CD4-positive, alpha-beta T cell treated with Interleukin-4 for 1 hour (primary cell): ENCODE data around the gene CYBA.
A peak's percentile ranks its signal among the peaks of the same experiment; 100 is the strongest.

ENCODE experiments used
- DNase-seq, 2 donors: peaks; one replicate each; pipeline ENCODE4 v3.0.0-alpha.2; 2020 to 2022

The CYBA gene

GRCh38 chr16:88645455-88645854 lies 5.4 kb downstream of the CYBA start:
- no peak for DNase-seq

GRCh38 chr16:88643644-88643932 lies 7.3 kb downstream of the CYBA start:
- no peak for DNase-seq

DNA sequence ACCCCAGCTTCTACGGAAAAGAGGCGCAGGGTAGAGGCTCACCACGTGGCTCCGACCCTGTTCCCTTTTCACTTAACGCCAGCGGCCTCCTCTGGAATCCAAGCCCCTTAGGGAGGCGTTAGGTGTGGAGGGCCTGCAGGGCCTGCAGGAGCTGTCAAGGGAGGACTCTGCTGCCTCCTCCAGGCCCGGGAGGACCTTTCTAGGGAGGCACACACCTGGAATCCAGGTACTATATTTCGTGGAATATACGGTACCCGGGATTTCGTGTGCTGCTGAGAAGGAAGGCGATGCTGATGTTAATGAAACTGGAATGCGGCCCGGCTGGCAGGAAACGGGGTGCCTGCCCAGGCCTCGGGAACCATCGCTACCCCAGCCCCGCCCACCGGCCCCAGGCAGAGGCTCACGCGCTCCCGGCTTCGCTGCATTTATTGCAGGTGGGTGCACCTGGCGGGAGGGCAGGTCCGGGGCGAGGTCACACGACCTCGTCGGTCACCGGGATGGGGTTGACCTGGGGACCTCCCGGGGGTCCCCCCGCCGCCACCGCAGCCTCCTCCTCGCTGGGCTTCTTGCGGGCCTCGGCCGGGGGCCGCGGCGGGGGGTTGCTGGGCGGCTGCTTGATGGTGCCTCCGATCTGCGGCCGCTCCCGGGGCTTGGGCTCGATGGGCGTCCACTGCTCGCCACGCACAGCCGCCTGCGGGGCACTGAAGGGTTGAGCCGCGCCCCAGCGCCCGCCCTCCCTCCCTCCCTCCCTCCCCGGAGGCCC lies 7.8 kb downstream of the CYBA start:
- no peak for DNase-seq

DNA sequence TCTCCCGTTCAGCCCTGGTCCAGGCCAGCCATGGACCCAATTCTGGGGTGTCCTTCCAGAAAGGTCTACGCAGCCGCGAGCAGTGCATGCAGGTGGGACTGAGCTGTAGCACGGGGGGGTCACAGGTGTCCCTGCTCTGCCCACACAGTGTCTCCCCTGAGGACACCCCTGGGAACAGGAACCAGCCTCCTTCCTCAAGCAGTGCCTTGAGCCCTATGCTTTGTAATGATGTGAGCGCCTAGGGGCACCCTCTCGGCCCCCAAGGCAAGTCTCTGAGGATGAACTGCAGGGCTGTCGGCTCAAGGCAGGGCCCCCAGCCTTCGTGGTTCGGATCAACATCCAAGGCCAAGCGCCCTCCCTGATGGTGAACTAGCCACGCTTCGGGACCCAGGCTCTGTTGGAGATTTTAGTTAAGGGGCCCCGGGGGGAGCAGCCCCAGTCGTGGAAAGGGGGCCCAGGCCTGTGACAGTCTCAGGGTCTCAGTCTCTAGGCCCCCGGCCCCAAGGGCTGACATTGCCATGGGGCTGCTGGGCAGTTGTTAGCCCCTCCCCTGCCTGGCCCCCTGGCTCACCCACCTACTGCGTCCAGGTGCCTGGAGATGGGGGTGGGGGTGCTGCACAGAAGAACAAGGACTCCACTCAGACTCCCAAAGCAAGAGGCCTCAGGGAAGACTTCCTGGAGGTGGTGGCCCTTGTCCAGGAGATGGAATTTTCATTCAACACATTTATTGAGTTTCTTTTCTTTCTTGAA lies 10.2 kb downstream of the CYBA start:
- no peak for DNase-seq

DNA sequence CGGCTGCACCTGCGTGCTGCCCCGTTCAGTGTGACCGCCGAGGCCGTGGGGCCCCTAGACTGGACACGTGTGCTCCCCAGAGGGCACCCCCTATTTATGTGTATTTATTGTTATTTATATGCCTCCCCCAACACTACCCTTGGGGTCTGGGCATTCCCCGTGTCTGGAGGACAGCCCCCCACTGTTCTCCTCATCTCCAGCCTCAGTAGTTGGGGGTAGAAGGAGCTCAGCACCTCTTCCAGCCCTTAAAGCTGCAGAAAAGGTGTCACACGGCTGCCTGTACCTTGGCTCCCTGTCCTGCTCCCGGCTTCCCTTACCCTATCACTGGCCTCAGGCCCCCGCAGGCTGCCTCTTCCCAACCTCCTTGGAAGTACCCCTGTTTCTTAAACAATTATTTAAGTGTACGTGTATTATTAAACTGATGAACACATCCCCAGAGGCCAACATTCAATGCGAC lies 10.8 kb downstream of the CYBA start:
- no peak for DNase-seq

DNA sequence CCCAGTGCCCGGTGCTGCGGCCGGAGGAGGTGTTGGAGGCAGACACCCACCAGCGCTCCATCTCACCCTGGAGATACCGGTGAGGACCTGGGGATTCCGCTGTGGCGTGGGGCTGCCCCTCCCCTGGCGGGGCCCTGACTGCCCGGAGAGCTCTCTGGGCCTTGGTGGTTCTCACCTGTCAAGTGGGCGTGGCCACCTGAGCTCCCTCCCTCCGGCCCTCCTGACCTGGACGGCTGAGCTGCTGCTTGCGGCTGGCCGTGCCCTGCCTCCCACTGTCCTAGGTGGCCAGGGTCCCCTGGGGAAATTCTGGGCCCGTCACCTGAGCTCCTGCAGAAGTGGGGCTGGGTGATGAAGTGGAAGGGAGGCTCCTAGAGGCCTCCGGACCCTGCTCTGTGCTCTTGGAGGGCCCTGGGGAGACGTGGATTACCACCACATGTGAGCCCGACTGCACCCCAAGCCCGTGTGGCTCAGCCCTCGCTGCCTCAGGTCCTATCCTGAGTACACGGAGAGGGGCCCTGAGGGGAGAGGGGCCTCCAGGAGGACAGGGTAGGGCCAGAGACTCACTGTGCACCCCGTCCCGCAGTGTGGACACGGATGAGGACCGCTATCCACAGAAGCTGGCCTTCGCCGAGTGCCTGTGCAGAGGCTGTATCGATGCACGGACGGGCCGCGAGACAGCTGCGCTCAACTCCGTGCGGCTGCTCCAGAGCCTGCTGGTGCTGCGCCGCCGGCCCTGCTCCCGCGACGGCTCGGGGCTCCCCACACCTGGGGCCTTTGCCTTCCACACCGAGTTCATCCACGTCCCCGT lies 11.4 kb downstream of the CYBA start:
- no peak for DNase-seq

- peak; percentile 36 to 40 for DNase-seq
Observed at GRCh38 chr16:88638323-88639230, 12.3 kb downstream of the CYBA start, which contains the start of gene IL17C. IL17C (plus strand) TSS chr16:88638572; CDS start chr16:88638642, 70 bp downstream.

- no peak for DNase-seq
Observed at GRCh38 chr16:88636488-88637265, 14.2 kb downstream of the CYBA start.

- DNase-seq: no peak
Observed at GRCh38 chr16:88635671-88636319, 15.1 kb downstream of the CYBA start.

GRCh38 chr16:88634994-88635670 lies 15.7 kb downstream of the CYBA start:
- DNase-seq: no peak

- peak; percentile 58 to 63 for DNase-seq
Observed at GRCh38 chr16:88634141-88634993, 16.5 kb downstream of the CYBA start.

- peak; percentile 65 for DNase-seq
Observed at GRCh38 chr16:88633684-88634140, 17.1 kb downstream of the CYBA start.

- no peak for DNase-seq
Observed at GRCh38 chr16:88632587-88632930, 18.3 kb downstream of the CYBA start.

DNA sequence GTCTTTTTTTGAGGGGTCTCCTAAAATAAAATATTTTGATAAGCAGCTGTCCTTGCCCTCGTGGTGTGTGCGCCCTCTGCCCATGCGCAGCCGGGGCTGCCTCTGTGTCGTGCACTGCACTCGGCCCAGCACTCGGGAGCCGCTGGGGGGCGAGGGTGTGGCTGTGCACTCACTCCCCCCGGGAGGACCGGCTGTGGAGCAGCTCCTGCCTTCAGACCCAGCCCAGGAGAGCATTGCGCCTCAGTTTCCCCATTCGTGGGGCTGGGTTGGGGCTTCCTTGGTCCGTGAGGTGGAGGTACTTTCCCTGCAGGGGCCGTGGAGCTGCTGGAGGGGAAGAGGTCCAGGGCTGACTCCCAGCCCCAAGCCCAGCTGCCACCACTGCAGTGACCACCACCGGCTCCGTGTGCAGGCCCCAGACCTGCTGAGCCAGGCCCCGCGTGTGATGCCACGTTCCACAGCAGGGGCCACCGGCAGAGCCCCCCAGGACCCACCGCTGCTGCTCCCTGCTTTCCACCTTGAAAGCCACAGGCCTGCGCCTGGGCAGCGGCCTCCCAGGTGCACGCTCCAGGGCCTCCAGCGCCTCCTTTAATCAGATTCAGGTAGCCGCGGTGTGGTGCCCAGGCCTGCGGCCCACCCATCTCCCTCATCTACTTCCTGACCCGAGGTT lies 18.8 kb downstream of the CYBA start:
- DNase-seq: no peak

DNA sequence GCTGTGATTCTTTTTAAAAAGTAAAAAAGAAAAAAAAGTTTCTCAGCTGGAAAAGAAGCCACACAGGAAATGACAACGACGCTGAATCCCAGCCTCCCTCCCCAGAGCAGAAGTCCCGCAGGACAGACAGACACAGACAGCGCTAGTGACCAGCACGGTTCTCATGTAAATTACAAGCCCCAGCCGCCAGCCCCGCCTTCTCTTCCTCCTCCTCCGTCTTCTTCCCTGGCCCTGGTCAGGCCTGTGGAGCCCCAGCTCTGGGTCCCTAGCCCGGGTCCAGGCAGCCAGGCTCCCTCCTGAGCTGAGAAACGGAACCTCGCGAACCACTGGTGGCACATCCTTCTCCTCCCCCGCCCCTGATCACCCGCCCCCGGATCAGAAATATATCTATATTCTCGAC lies 19.5 kb downstream of the CYBA start:
- DNase-seq: no peak

- no peak for DNase-seq
Observed at GRCh38 chr16:88630941-88631340, 19.9 kb downstream of the CYBA start.

DNA sequence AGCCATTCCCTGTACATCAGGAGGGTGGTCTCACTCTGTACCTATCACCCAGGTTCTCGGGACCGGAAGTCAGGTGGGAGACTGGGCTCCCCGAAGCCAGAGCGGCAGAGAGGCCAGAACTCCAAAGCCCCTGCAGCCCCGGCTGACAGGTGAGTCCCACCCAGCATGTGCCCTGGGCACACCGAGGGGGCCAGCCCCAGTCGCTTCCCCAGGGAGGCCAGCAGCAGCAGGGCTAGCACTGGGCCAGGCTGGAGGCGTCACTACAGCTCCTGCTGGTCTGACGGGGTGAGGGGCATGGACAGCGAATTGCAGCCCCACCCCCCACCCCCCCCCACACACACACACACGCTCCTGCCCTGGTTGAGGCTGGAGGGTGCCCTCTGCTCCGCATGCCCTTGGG lies 20.4 kb downstream of the CYBA start:
- DNase-seq: no peak

GRCh38 chr16:88629835-88630234 lies 21.0 kb downstream of the CYBA start:
- DNase-seq: no peak

GRCh38 chr16:88628512-88628974 lies 22.3 kb downstream of the CYBA start:
- no peak for DNase-seq
